NCI-H526 treated with DMSO at 0.1 percent for 48 hours (cell line): Measurements from ENCODE around the gene PRTFDC1.
"Not testable (repeated sequence)": the region's sequence is repeated elsewhere in the genome, so short reads cannot be mapped to it uniquely, and the experiment has no call there.

Experiments used
- DNase-seq: peaks from one replicate; lab custom pipeline; 2025; lab: John Stamatoyannopoulos, UW

Gene PRTFDC1

GRCh38 chr10:24930427-24930826 lies 22.0 kb downstream of the PRTFDC1 start:
- no peak for DNase-seq

- no peak for DNase-seq
These were observed 22.5 kb downstream of the PRTFDC1 start for GRCh38 chr10:24929904-24930303.

- DNase-seq: no peak
These were observed 23.3 kb downstream of the PRTFDC1 start for GRCh38 chr10:24929056-24929544.

- DNase-seq: no peak
These were observed 24.2 kb downstream of the PRTFDC1 start for GRCh38 chr10:24928163-24928562.

GRCh38 chr10:24926557-24926956 lies 25.8 kb downstream of the PRTFDC1 start:
- no peak for DNase-seq

- DNase-seq: no peak
These were observed 26.6 kb downstream of the PRTFDC1 start for GRCh38 chr10:24925799-24926198.

- DNase-seq: not testable (repeated sequence)
These were observed 27.9 kb downstream of the PRTFDC1 start for GRCh38 chr10:24924483-24924882.

- DNase-seq: not testable (repeated sequence)
These were observed 30.1 kb downstream of the PRTFDC1 start for GRCh38 chr10:24922222-24922868.

GRCh38 chr10:24920907-24921881 lies 31.2 kb downstream of the PRTFDC1 start:
- DNase-seq: no peak

- not testable (repeated sequence) for DNase-seq
These were observed 32.2 kb downstream of the PRTFDC1 start for GRCh38 chr10:24920192-24920591.

- not testable (repeated sequence) for DNase-seq
These were observed 32.8 kb downstream of the PRTFDC1 start for GRCh38 chr10:24919629-24920028.

- no peak for DNase-seq
These were observed 34.4 kb downstream of the PRTFDC1 start for GRCh38 chr10:24917979-24918378.

GRCh38 chr10:24917493-24917892 lies 34.9 kb downstream of the PRTFDC1 start:
- no peak for DNase-seq

- DNase-seq: no peak
These were observed 36.0 kb downstream of the PRTFDC1 start for GRCh38 chr10:24916365-24916764.

- no peak for DNase-seq
These were observed 37.1 kb downstream of the PRTFDC1 start for GRCh38 chr10:24915304-24915703.

GRCh38 chr10:24914148-24914547 lies 38.3 kb downstream of the PRTFDC1 start:
- no peak for DNase-seq

GRCh38 chr10:24912215-24912614 lies 40.2 kb downstream of the PRTFDC1 start:
- no peak for DNase-seq

- no peak for DNase-seq
These were observed 41.4 kb downstream of the PRTFDC1 start for GRCh38 chr10:24911029-24911428.

- no peak for DNase-seq
These were observed 41.8 kb downstream of the PRTFDC1 start for GRCh38 chr10:24910574-24910973.

GRCh38 chr10:24908793-24909423 lies 43.5 kb downstream of the PRTFDC1 start:
- DNase-seq: no peak

GRCh38 chr10:24907956-24908355 lies 44.5 kb downstream of the PRTFDC1 start:
- no peak for DNase-seq

GRCh38 chr10:24906372-24906771 lies 46.0 kb downstream of the PRTFDC1 start:
- no peak for DNase-seq
